HG03097 (cell line): ENCODE data around the gene OLFM2.
"Not testable (repeated sequence)": the region's sequence is repeated elsewhere in the genome, so short reads cannot be mapped to it uniquely, and the experiment has no call there.

Experiments
- ATAC-seq: cut with Tn5 transposase; IDR thresholded peaks from one replicate; pipeline ENCODE4 v1.9.1; 2021; ENCODE audit not compliant: unreplicated experiment, low FRiP score

The OLFM2 gene

DNA sequence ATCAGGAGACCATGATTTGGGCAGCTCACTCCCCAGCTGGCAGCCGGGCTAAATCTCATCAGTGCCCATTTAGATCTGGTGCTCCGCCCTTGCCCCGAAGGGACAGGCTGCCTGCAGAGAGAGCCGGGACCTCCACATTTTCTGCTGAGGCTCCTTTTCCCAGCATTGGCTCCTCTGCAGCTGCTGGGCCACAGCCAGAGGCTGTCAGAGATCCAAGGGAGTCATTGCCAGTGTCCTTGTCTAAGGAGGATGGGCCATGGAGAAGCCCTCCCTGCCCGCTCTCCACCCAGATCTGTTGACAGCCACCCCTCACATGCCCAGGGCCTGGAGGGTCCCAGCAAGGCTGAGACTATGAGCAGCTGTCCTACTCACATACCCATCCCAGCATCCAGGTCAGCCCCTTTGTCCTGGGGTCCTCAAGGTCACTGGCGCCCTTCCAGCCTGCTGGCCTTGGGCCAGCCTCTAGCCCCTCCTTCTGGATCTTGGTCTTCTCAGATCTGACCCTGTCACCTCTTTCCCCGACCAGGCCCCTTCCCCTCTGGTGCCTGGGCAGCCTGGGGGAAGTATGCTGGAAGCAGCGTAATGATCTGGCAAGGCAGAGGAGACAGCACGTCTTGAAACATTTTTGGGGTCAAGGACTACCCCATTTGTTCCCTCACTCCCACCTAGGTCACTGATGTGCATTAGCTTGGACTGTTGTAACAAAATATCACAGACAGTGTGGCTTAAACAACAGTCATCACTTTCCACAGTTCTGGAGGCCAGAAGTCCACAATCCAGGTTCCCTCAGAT lies 93.3 kb downstream of the OLFM2 start:
- no peak for ATAC-seq

- ATAC-seq = no peak
Observed at GRCh38 chr19:9839415-9839814, 96.9 kb downstream of the OLFM2 start.

DNA sequence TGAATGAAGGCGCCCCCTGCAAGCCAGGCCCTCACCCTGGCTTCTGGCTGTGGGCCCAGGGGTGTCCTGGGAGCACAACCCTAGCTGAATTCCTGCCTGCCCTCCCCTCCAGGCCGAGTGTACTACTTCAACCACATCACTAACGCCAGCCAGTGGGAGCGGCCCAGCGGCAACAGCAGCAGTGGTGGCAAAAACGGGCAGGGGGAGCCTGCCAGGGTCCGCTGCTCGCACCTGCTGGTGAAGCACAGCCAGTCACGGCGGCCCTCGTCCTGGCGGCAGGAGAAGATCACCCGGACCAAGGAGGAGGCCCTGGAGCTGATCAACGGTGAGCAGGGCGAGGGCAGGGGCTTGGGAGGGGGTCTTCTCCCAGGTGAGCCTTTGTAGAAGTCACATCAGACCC lies 98.0 kb downstream of the OLFM2 start:
- no peak for ATAC-seq

DNA sequence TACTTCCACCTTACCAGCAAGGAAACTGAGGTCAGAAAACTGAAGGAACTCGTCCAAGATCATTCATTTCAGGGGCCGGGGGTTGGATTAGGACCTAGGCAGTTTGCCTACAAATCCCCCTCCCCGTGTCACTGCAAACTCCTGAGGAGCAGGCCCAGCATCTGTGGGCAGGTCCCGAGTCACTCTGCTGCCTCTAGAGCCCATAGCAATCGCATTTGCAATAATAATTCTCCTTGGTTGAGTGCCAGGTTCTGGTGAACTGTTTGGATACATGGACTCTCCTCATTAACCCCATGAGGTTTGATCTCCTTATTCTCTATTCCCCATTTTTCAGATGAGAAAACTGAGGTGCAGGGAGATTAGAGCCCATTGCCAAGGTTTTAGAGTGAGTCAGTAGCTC lies 100.3 kb downstream of the OLFM2 start:
- ATAC-seq = no peak

DNA sequence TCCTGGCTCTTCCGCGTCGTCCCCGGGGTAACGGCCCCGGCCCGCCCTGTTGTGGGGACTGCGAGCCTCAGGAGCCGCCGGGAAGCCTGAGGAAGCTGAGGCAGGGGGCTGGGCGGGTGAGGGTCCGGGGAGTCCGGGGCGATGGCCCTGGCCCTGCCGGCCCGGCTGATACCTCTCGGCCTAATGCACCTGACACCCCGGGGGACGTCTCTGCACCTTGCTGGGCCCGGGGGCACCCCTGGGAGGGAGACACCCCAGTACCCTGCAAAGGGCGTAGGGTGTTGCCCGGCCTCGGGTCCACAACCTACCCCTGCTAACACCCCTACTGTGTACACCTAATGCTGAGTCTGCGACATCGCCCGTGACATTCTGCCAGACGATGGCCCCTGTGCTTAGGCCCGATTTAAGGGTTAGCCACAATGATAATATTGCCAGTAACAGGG lies 100.8 kb downstream of the OLFM2 start:
- ATAC-seq = peak; percentile 9

GRCh38 chr19:9834726-9835506 lies 101.4 kb downstream of the OLFM2 start, which contains the start of gene PIN1:
TSS of gene PIN1 (plus strand) at chr19:9835318. CDS start at chr19:9835345, 27 bp downstream.
- ATAC-seq = peak; percentile 87

- no peak for ATAC-seq
Observed at GRCh38 chr19:9834307-9834725, 102.0 kb downstream of the OLFM2 start.

GRCh38 chr19:9828551-9829063 lies 107.7 kb downstream of the OLFM2 start:
- no peak for ATAC-seq

GRCh38 chr19:9827289-9828238 lies 108.8 kb downstream of the OLFM2 start, which contains the start of gene UBL5:
TSS of gene UBL5 (plus strand) at chr19:9827918. CDS start at chr19:9828338, 420 bp downstream.
- peak; percentile 82 for ATAC-seq

- ATAC-seq = no peak
Observed at GRCh38 chr19:9823816-9824215, 112.5 kb downstream of the OLFM2 start.

DNA sequence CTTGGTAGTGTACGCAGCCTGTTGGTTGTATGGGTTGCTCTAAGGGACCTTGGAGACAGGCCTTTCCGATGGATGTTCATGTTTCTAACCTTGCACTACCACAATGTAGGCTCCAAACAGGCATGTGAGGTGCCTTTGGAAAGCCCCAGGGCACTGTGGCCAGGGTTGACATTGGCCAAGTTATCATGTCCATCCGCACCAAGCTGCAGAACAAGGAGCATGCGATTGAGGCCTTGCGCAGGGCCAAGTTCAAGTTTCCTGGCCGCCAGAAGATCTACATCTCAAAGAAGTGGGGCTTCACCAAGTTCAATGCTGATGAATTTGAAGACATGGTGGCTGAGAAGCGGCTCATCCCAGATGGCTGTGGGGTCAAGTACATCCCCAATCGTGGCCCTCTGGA lies 116.3 kb downstream of the OLFM2 start:
- not testable (repeated sequence) for ATAC-seq

DNA sequence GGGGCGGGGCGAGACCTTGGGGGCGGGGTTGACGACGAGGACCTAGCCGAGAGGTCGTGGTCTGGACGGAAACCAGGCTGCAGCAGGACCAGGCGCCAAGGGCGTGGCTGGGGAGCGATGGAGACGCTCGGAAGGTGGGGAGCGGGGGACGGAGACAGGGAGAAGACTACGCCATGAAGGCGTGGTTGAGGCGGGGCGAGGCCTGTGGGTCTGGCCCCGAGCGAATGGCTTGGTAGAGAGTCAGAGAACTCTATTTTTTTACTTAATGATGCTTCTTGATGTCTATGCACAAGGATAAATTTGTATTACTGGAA lies 116.8 kb downstream of the OLFM2 start:
- no peak for ATAC-seq

- ATAC-seq = peak; percentile 86
Observed at GRCh38 chr19:9818734-9819595, 117.3 kb downstream of the OLFM2 start, which contains the start of gene FBXL12. TSS of gene FBXL12 (minus strand) at chr19:9819079. CDS start at chr19:9818813, 266 bp downstream.

DNA sequence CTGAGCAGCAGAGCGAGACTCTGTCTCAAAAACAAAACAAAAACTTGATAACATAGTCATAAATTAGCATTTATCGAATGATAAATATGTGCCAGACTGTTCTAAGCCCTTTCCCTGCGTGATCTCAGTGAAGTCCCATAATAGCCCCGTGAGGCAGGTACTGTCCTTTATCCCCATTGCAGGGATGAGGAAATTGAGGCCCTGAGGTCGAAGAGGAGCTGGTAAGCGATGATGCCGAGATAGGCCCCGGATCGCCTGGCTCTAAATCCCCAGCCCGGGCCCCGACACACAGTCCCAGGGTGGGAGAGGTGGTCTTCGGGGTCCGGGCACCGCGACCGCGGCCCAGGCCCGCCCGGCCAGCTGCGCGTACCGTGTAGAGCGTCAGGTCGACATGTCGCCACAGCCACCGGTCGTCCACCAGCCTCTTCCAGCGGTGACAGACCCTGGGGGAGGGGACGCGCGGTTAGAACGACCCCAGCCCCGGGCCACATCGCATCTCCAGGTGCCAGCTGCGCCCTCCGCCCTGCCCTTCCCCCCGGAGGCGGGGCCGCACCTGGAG lies 118.1 kb downstream of the OLFM2 start:
- ATAC-seq = no peak

GRCh38 chr19:9811139-9811538 lies 125.2 kb downstream of the OLFM2 start:
- ATAC-seq = no peak

GRCh38 chr19:9808855-9809824 lies 127.2 kb downstream of the OLFM2 start:
- no peak for ATAC-seq

DNA sequence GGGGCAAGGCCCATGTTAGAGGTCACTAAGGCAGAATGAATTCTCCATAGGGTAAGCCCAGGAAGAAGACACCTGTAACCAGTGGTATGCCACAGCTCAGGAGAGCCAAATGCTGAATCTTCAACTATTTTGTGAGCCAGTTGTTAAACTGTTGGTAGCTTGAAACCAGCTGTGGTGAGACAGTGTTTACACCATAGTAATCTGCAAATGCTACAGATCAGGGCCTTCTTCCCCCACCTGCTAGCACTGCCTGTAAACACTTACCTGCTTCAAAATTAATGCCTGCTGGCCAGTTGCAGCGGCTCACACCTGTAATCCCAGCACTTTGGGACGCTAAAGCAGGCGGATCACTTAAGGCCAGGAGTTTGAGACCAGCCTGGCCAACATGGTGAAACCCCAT lies 129.5 kb downstream of the OLFM2 start:
- no peak for ATAC-seq
